SK-N-SH treated with all-trans-retinoic acid at 6 μM for 48 hours (cell line): ENCODE data around the gene RMND1.

ENCODE experiments used
- BACH2 ChIP-seq: fragments of 250-450 bp; sonication (Bioruptor Pico); IDR thresholded peaks from 2 replicates; pipeline ENCODE4 v1.9.0; 2021; ENCODE audit warnings: mild to moderate bottlenecking, borderline replicate concordance
- TCF4 ChIP-seq: fragments of 250-450 bp; sonication (Bioruptor Pico); IDR thresholded peaks from 2 replicates; pipeline ENCODE4 v1.8.0; 2021; ENCODE audit warnings: mild to moderate bottlenecking, moderate library complexity, borderline replicate concordance
- ZFP30 ChIP-seq: fragments of 450-650 bp; formaldehyde crosslinking; IDR thresholded peaks from 2 replicates; pipeline ENCODE4 v1.5.0; 2022; ENCODE audit warnings: mild to moderate bottlenecking, moderate library complexity
- ZNF565 ChIP-seq: fragments of 450-650 bp; formaldehyde crosslinking; conservative IDR thresholded peaks from 2 replicates; pipeline ENCODE4 v1.5.0; 2020; ENCODE audit warnings: low read depth, mild to moderate bottlenecking, moderate library complexity
- TF ChIP-seq, protein P1 (sequence below): fragments of 250-450 bp; sonication (Bioruptor Pico); IDR thresholded peaks from 2 replicates; pipeline ENCODE4 v1.5.1; 2020; ENCODE audit warnings: low read depth, mild to moderate bottlenecking, moderate library complexity

GRCh38 chr6:151375833-151376232, 76.1 kb downstream of the RMND1 start:
- TF ChIP-seq ZNF565 (CRISPR knock-in tag) = no peak
- TF ChIP-seq TCF4 (CRISPR knock-in tag) = no peak
- TF ChIP-seq, protein P1, sequence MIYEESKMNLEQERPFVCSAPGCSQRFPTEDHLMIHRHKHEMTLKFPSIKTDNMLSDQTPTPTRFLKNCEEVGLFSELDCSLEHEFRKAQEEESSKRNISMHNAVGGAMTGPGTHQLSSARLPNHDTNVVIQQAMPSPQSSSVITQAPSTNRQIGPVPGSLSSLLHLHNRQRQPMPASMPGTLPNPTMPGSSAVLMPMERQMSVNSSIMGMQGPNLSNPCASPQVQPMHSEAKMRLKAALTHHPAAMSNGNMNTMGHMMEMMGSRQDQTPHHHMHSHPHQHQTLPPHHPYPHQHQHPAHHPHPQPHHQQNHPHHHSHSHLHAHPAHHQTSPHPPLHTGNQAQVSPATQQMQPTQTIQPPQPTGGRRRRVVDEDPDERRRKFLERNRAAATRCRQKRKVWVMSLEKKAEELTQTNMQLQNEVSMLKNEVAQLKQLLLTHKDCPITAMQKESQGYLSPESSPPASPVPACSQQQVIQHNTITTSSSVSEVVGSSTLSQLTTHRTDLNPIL = no peak
- TF ChIP-seq ZFP30 (CRISPR knock-in tag) = no peak
- no peak for TF ChIP-seq BACH2 (CRISPR knock-in tag)
